Measurements from ENCODE around the gene ZNF774. TPM values are rescaled to one million over a fixed set of nuclear protein-coding genes. Genes with fewer than 3 reads are reported as not detected.

Gene ZNF774
- polyA plus RNA-seq, 1 donor (not counting 4 experiments of a cell fraction or from before 2014, with no cell fraction given): 2.3 TPM

DNA sequence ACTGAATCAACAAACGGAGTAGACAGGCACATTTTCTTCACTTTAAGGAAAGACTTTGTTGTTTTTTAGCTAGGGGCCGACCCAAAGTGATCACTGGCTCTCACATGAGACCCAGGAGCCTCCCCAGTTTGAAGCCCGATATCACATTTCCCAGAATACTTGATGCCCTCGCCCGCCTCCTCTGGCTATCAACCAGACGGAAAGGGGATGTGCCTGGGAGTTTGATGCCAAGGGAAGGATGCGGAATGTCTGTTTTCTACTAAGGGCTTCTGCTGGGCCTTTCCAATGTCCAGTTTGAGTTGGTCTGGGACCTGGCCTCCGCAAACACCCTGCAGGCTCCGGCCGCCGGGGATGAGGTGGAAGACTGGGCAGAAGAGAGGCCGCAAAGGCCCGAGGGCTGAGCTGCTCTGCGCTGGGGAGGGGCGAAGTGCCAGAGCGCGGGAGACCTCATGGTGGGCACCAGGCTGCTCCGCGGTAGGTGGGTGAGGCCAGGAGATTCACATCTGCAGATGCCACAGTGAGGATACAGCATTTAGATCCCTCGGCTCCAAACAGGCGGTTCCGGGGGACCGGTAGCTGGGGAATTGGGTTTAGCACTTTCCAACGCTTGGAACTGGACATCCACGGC is 491 bp upstream of the ZNF774 start:
- H3K36me3 ChIP-seq (ENCODE audit: control insufficient read depth in 2 of 2, extremely low read depth in 1 of 2, insufficient read depth in 2 of 2, low read length in 2 of 2): no peaks in the 10 kb centered on the region
- no peaks in the 10 kb centered on the region for H3K9me1 ChIP-seq (ENCODE audit: control insufficient read depth, extremely low read depth, insufficient read depth, low read length)
- TF ChIP-seq EZH2 (IDR thresholded peaks at IDR 0.05; ENCODE audit: low read length): no peak
- TF ChIP-seq, protein P1, sequence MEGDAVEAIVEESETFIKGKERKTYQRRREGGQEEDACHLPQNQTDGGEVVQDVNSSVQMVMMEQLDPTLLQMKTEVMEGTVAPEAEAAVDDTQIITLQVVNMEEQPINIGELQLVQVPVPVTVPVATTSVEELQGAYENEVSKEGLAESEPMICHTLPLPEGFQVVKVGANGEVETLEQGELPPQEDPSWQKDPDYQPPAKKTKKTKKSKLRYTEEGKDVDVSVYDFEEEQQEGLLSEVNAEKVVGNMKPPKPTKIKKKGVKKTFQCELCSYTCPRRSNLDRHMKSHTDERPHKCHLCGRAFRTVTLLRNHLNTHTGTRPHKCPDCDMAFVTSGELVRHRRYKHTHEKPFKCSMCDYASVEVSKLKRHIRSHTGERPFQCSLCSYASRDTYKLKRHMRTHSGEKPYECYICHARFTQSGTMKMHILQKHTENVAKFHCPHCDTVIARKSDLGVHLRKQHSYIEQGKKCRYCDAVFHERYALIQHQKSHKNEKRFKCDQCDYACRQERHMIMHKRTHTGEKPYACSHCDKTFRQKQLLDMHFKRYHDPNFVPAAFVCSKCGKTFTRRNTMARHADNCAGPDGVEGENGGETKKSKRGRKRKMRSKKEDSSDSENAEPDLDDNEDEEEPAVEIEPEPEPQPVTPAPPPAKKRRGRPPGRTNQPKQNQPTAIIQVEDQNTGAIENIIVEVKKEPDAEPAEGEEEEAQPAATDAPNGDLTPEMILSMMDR (optimal IDR thresholded peaks at IDR 0.05 in 1 of 3, IDR thresholded peaks at IDR 0.05 in 1 of 3, conservative IDR thresholded peaks at IDR 0.05 in 1 of 3; ENCODE audit: extremely low read depth in 1 of 3, insufficient read depth in 2 of 3, low read length in 3 of 3): no peak
- H3K4me3 ChIP-seq (ENCODE audit: control insufficient read depth in 2 of 3, extremely low read depth in 1 of 3, insufficient read depth in 2 of 3, low read depth in 1 of 3, low read length in 3 of 3): peak overlapping the region; percentile 66 to 86 (median 76)
- peak overlapping the region; percentile 97 for H3K4me2 ChIP-seq (ENCODE audit: control insufficient read depth, extremely low read depth, insufficient read depth, low read depth, low read length)
- H3K9me3 ChIP-seq (ENCODE audit: control insufficient read depth, low read depth, low read length): no peaks in the 10 kb centered on the region
- dilution Hi-C loops (cut with MboI; ENCODE audit: extremely low pct_ligation_motif_present, low sequenced_read_pairs): no loop called here
- H2AFZ ChIP-seq (ENCODE audit: control insufficient read depth, low read length): peak overlapping the region; percentile 95
- no peaks in the 10 kb centered on the region for H3K27me3 ChIP-seq (ENCODE audit: control insufficient read depth, extremely low read depth, insufficient read depth, low read length)
- no peaks in the 10 kb centered on the region for H4K20me1 ChIP-seq (ENCODE audit: control insufficient read depth, extremely low read depth, insufficient read depth, low read length)
- H3K9ac ChIP-seq (ENCODE audit: control insufficient read depth, extremely low read depth, insufficient read depth, low read length): peak overlapping the region; percentile 89
- FAIRE-seq (no peak), DNase-seq (ENCODE audit: low read depth, low spot score) (no peak)
- no peaks in the 10 kb centered on the region for H3K79me2 ChIP-seq (ENCODE audit: control insufficient read depth, insufficient read depth, low read length)
- peaks cover 27% of the 10 kb centered on the region for H3K4me1 ChIP-seq (ENCODE audit: control insufficient read depth, extremely low read depth, insufficient read depth, low read length)
- H3K27ac ChIP-seq (ENCODE audit: control insufficient read depth, insufficient read depth, low read length): peak overlapping the region; percentile 93

DNA sequence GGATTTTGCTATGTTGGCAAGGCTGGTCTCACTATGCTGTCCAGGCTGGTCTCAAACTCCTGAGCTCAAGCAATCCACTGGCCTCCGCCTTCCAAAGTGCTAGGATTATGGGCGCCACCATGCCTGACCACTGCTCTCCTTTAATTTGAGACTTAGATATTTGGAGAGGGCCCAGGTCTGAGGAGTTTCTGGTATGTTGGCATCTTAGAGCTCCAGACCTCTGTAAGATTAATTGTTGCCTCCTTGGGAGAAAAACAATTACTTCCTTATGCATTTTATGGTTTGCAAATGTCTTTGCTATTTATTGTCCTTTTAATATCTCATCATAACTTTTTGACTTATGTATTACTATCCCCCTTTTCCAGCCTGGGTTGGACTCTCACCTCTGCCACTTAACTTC is 2.9 kb downstream of the ZNF774 start:
- Histone ChIP-seq H3K27ac (ENCODE audit: control insufficient read depth, insufficient read depth, low read length) (no peak overlapping the region), H3K9me1 (ENCODE audit: control insufficient read depth, extremely low read depth, insufficient read depth, low read length) (no peaks in the 10 kb centered on the region), H2AFZ (ENCODE audit: control insufficient read depth, low read length) (no peak overlapping the region), H3K4me1 (ENCODE audit: control insufficient read depth, extremely low read depth, insufficient read depth, low read length) (peaks cover 22% of the 10 kb centered on the region), H3K4me3 (ENCODE audit: control insufficient read depth in 2 of 3, extremely low read depth in 1 of 3, insufficient read depth in 2 of 3, low read depth in 1 of 3, low read length in 3 of 3) (no peak overlapping the region), H3K27me3 (ENCODE audit: control insufficient read depth, extremely low read depth, insufficient read depth, low read length) (no peaks in the 10 kb centered on the region), H3K36me3 (ENCODE audit: control insufficient read depth in 2 of 2, extremely low read depth in 1 of 2, insufficient read depth in 2 of 2, low read length in 2 of 2) (peaks cover 0 to under 1% of the 10 kb centered on the region in 2 experiments), H3K4me2 (ENCODE audit: control insufficient read depth, extremely low read depth, insufficient read depth, low read depth, low read length) (no peak overlapping the region), H4K20me1 (ENCODE audit: control insufficient read depth, extremely low read depth, insufficient read depth, low read length) (no peaks in the 10 kb centered on the region), H3K79me2 (ENCODE audit: control insufficient read depth, insufficient read depth, low read length) (no peaks in the 10 kb centered on the region), H3K9ac (ENCODE audit: control insufficient read depth, extremely low read depth, insufficient read depth, low read length) (no peak overlapping the region), H3K9me3 (ENCODE audit: control insufficient read depth, low read depth, low read length) (no peaks in the 10 kb centered on the region)
- DNase-seq (ENCODE audit: low read depth, low spot score) (no peak), FAIRE-seq (no peak)
- dilution Hi-C loops (cut with MboI; ENCODE audit: extremely low pct_ligation_motif_present, low sequenced_read_pairs): no loop called here
- TF ChIP-seq, protein P1 (optimal IDR thresholded peaks at IDR 0.05 in 1 of 3, IDR thresholded peaks at IDR 0.05 in 1 of 3, conservative IDR thresholded peaks at IDR 0.05 in 1 of 3; ENCODE audit: extremely low read depth in 1 of 3, insufficient read depth in 2 of 3, low read length in 3 of 3): no peak
- TF ChIP-seq EZH2 (IDR thresholded peaks at IDR 0.05; ENCODE audit: low read length): no peak
